Astrocyte of the spinal cord (primary cell): ENCODE data around the gene BRIP1.
"Not testable (repeated sequence)": the region's sequence is repeated elsewhere in the genome, so short reads cannot be mapped to it uniquely, and the experiment has no call there.

Experiments
- DNase-seq: peaks from one replicate; pipeline ENCODE4 v3.0.0; 2011; ENCODE audit warnings: low read depth, low spot score
- H3K4me3 ChIP-seq: 2 replicates; pipeline ENCODE4 v1.5.1; 2011; ENCODE audit warnings: low read depth, mild to moderate bottlenecking, low read length, moderate library complexity
- CTCF ChIP-seq: IDR thresholded peaks from 2 replicates; pipeline ENCODE4 v1.5.1; 2012; ENCODE audit warnings: low read depth, mild to moderate bottlenecking, low read length, inconsistent platforms
- in situ Hi-C: cut with HindIII; loops from 2 replicates; pipeline ENCODE4 v1.10.0; 2017; ENCODE audit warnings: low sequenced_read_pairs

BRIP1 gene

GRCh38 chr17:61723914-61724313 is 139.4 kb downstream of the BRIP1 start:
- in situ Hi-C loops: no loop called here
- no peak for DNase-seq
- H3K4me3 ChIP-seq: no peak overlapping the region
- no peak for TF ChIP-seq CTCF

- in situ Hi-C loops: no loop called here
- DNase-seq: no peak
- TF ChIP-seq CTCF: no peak
- H3K4me3 ChIP-seq: no peak overlapping the region
These were observed 140.1 kb downstream of the BRIP1 start for GRCh38 chr17:61723183-61723582.

- no peak for DNase-seq
- no peak overlapping the region for H3K4me3 ChIP-seq
- TF ChIP-seq CTCF: no peak
- in situ Hi-C loops: no loop called here
These were observed 140.9 kb downstream of the BRIP1 start for GRCh38 chr17:61722398-61722797.

- TF ChIP-seq CTCF: no peak
- DNase-seq: no peak
- no peak overlapping the region for H3K4me3 ChIP-seq
- in situ Hi-C loops: no loop called here
These were observed 143.1 kb downstream of the BRIP1 start for GRCh38 chr17:61720016-61720795.

- H3K4me3 ChIP-seq, DNase-seq, in situ Hi-C loops: not testable (repeated sequence)
These were observed 144.1 kb downstream of the BRIP1 start for GRCh38 chr17:61719220-61719619.

- no peak for TF ChIP-seq CTCF
- in situ Hi-C loops: no loop called here
These were observed 145.3 kb downstream of the BRIP1 start for GRCh38 chr17:61718022-61718421.

GRCh38 chr17:61717352-61717751 is 146.0 kb downstream of the BRIP1 start:
- H3K4me3 ChIP-seq: no peak overlapping the region
- in situ Hi-C loops: no loop called here
- DNase-seq: no peak
- TF ChIP-seq CTCF: no peak

More at GRCh38 chr17:61718022-61718421, 145.3 kb downstream of the BRIP1 start:
- DNase-seq: no peak
- H3K4me3 ChIP-seq: no peak overlapping the region
